Esophagus muscularis mucosa (tissue), 4 donors: ENCODE results near the gene APOD.
A peak's percentile ranks its signal among the peaks of the same experiment; 100 is the strongest.

Source experiments
- CTCF ChIP-seq, 3 experiments: fragments of 200-600 bp in 2 of 3; fragments of 450-650 bp in 1 of 3; sonication (generic) in 2 of 3; IDR thresholded peaks; one replicate each; pipeline ENCODE4 v1.5.1; 2017 to 2019; ENCODE audit warnings: antibody characterized with exemption in 3 of 3, mild to moderate bottlenecking in 2 of 3, moderate library complexity in 1 of 3
- EP300 ChIP-seq: sonication (generic); formaldehyde crosslinking; IDR thresholded peaks from one replicate; pipeline ENCODE4 v1.6.1; 2017; ENCODE audit warnings: antibody characterized with exemption
- POLR2A ChIP-seq: fragments of 450-650 bp; IDR thresholded peaks from one replicate; pipeline ENCODE4 v1.6.1; 2017; ENCODE audit warnings: antibody characterized with exemption, moderate library complexity, mild to moderate bottlenecking, low read depth
- POLR2AphosphoS5 ChIP-seq, 2 donors: sonication (generic); formaldehyde crosslinking; IDR thresholded peaks; one replicate each; pipeline ENCODE4 v1.6.1; 2017; ENCODE audit warnings: antibody characterized with exemption in 2 of 2

- TF ChIP-seq CTCF (IDR thresholded peaks at IDR 0.05) (peak; percentile 69 to 84 (median 76)), POLR2AphosphoS5 (IDR thresholded peaks at IDR 0.05) (no peak), EP300 (no peak), POLR2A (no peak)
These were observed 61.3 kb downstream of the APOD start for GRCh38 chr3:195522254-195523023.
